ENCODE results near the gene LDLRAD1. TPM values are rescaled to one million over a fixed set of nuclear protein-coding genes. Genes with fewer than 3 reads are reported as not detected.

The LDLRAD1 gene
- not detected in 2 replicates for total RNA-seq

GRCh38 chr1:54017979-54018378, at the start of gene LDLRAD1:
LDLRAD1 (minus strand) TSS chr1:54018186; CDS start chr1:54018112, 74 bp downstream.

GRCh38 chr1:54052934-54053744, 35.2 kb upstream of the LDLRAD1 start, which contains the start of the genes TCEANC2 and TMEM59:
TCEANC2 (plus strand) TSS chr1:54053608; CDS start chr1:54054423, 815 bp downstream.
TMEM59 (minus strand) TSS chr1:54053204; CDS start chr1:54053188, 16 bp downstream.

Other genes starting within 250 kb of the LDLRAD1 start
- gene NDC1, start 179.9 kb downstream of the LDLRAD1 start, total RNA-seq = 27.9 and 38.9 TPM in 2 replicates
- gene YIPF1, start 128.4 kb downstream of the LDLRAD1 start, total RNA-seq = 20.8 and 25.1 TPM in 2 replicates
- not detected in 2 replicates for gene DIO1, start 124.0 kb downstream of the LDLRAD1 start, total RNA-seq
- 14.0 and 27.5 TPM in 2 replicates for gene IFT25, start 72.5 kb downstream of the LDLRAD1 start, total RNA-seq
- gene LRRC42, start 71.8 kb downstream of the LDLRAD1 start, total RNA-seq = 23.1 and 27.5 TPM in 2 replicates
- 185 and 199 TPM in 2 replicates for gene TMEM59, start 35.0 kb upstream of the LDLRAD1 start, total RNA-seq
- 1.9 and 3.2 TPM in 2 replicates for gene TCEANC2, start 35.4 kb upstream of the LDLRAD1 start, total RNA-seq
- gene CDCP2, start 134.8 kb upstream of the LDLRAD1 start, total RNA-seq = not detected in 2 replicates
- 4.2 and 4.6 TPM in 2 replicates for gene CYB5RL, start 181.8 kb upstream of the LDLRAD1 start, total RNA-seq
- gene MRPL37, start 182.0 kb upstream of the LDLRAD1 start, total RNA-seq = 49.7 and 66.3 TPM in 2 replicates